Fibroblast of the aortic adventitia (primary cell): ENCODE results near the gene PRKAR1B. TPM values are rescaled to one million over a fixed set of nuclear protein-coding genes. Genes with fewer than 3 reads are reported as not detected.

ENCODE experiments used
- DNase-seq: peaks from one replicate; pipeline ENCODE4 v3.0.0-alpha.2; 2010; ENCODE audit warnings: low read depth
- H3K4me3 ChIP-seq: 2 replicates; pipeline ENCODE4 v1.5.1; 2011; ENCODE audit warnings: low read depth, mild to moderate bottlenecking, control low read depth, low read length, moderate library complexity
- total RNA-seq: library from RNA; depleted of rRNA; stranded (reverse); fragments of >200 nt; gene quantifications from 2 replicates; pipeline ENCODE4 v1.2.3, GENCODE V29; 2012; ENCODE audit warnings: low replicate concordance
- TF ChIP-seq, protein P1 (sequence below): IDR thresholded peaks from 2 replicates; pipeline ENCODE4 v1.5.1; 2011; ENCODE audit warnings: mild to moderate bottlenecking, low read length, control low read depth, inconsistent platforms; ENCODE audit not compliant: insufficient read depth

PRKAR1B gene
- total RNA-seq, 1 donor: 7.0 TPM

DNA sequence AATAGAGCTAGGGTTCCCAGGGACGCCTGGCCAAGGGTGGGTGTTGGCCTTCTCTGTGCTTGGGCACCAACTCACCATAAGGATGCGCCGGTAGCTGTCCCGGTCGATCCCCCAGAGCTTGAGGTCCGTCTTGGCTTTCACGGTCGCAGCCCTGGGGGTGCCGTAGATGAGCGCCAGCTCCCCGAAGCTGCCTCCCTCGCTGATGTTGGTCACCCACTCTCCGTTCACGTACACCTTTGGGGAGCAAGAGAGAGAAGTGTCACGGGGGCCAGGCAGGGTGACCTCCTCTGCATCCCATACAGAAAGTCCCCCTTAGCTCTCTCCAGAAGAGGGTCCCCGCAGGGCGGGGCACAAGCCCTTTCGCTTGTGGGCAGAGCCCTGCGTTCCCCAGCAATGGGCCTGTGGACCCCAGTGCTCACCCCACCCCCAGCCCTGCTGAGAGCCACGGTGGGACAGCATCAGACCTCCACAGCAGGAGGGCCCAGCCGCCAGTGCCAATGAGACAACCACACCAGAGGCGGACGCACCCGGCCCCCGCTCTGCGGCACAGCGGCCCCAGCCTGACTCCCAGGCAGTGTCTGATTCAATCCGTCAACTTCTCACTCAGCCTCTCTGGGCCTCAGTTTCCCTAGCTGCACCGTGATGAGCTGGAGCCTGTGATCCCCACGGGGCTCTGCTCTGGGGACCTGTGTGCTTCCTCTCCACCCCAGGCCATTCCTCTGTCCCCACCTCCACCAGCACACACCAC, 130.8 kb downstream of the PRKAR1B start:
- no peak overlapping the region for H3K4me3 ChIP-seq
- DNase-seq: no peak
- TF ChIP-seq, protein P1, sequence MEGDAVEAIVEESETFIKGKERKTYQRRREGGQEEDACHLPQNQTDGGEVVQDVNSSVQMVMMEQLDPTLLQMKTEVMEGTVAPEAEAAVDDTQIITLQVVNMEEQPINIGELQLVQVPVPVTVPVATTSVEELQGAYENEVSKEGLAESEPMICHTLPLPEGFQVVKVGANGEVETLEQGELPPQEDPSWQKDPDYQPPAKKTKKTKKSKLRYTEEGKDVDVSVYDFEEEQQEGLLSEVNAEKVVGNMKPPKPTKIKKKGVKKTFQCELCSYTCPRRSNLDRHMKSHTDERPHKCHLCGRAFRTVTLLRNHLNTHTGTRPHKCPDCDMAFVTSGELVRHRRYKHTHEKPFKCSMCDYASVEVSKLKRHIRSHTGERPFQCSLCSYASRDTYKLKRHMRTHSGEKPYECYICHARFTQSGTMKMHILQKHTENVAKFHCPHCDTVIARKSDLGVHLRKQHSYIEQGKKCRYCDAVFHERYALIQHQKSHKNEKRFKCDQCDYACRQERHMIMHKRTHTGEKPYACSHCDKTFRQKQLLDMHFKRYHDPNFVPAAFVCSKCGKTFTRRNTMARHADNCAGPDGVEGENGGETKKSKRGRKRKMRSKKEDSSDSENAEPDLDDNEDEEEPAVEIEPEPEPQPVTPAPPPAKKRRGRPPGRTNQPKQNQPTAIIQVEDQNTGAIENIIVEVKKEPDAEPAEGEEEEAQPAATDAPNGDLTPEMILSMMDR: no peak

DNA sequence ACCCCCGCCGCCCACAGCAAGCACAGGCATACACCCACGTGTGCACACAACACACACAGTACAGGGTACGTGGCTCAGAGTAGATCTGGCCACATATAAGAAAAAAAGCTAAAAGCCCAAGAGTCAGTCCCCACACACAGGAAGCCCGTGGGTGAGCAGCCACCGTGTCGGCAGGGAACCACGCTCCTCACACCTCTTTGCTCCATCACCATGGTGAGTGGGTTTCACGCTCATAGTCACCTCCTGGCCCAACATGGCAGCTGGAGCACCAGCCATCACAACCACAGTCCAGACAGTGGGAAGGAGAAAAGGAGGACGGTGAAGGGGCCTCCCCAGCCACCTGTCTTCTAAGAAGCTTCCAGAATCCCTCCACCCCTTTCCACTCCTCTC, 131.5 kb downstream of the PRKAR1B start:
- TF ChIP-seq, protein P1: no peak
- no peak for DNase-seq
- no peak overlapping the region for H3K4me3 ChIP-seq

DNA sequence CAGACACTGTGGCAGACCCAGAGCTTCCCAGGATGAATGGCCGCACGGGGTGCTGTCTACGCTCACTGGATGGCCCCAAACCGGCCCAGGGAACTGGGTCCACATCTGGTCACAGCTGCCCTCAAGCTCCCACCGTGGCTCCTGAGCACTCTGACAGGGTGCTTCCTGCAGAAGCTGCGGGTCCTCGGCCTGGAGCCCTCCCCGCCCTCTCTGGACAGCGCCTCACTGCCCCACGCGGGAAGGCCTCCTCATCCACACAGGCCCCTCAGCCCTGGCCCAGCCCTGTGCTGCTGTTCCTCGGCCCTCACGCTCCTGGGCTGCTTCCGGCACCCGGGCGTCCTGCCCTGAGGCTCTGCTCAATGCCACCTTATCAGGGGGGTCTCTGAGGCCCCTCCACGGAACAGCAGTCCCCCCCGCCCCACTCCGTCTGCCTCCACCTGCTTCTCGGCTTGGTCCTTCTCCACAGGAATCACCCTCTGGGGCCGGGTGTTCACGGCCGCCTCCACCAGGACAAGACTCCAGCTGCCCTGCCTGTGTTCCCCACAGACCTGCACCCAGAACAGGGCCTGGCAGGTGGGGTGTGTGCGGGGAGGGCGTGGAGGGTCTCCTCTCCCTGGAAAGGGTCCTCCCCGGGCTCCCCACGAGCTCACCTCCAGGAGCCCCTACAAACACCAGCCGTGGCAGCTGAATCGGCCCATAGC, 132.0 kb downstream of the PRKAR1B start:
- H3K4me3 ChIP-seq: no peak overlapping the region
- TF ChIP-seq, protein P1: no peak
- no peak for DNase-seq

- TF ChIP-seq, protein P1: no peak
- H3K4me3 ChIP-seq: no peak overlapping the region
- DNase-seq: no peak
Observed at GRCh38 chr7:594212-594913, 132.7 kb downstream of the PRKAR1B start.

DNA sequence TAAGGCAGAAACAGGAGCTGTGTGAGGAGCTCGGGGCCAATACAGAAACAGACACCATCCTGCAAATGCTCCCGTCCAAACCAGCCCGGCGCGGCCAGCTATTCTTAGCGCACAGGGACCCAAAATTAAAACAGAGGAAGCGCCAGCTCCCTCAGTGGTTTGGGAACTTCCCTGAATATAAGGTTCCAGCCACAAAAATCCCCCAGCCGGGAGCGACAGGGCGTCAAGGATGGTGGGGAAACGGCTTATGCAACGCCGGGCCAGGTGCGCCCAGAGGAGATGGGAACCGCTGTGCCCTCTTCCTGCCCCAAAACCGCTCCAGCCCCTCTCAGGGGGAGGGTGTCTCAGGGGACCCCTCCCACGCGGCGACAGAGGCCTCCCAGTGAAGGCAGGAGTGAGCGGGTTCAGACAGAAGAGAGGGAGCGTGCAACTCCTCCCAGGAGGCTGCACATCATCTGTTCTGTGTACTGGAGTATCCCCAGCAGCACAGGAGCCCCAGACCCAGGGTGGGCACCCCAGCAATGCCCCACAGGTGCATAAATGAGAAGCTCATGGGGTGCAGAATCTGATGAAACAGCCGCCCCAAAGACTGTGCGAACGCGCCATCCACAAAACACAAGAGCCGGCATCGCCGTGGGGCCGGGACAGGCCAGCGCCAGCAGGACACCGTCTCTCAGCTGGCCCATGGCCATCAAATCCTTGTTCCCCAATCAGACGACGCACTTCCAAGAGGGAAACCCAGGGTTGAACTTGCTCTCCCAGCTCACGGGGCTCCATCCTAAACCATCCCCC, 133.6 kb downstream of the PRKAR1B start:
- TF ChIP-seq, protein P1: no peak
- no peak overlapping the region for H3K4me3 ChIP-seq
- DNase-seq: no peak
